Measurements from ENCODE around the gene COTL1. TPM values are rescaled to one million over a fixed set of nuclear protein-coding genes. Genes with fewer than 3 reads are reported as not detected.
"Not testable (repeated sequence)": the region's sequence is repeated elsewhere in the genome, so short reads cannot be mapped to it uniquely, and the experiment has no call there.

COTL1 gene
- total RNA-seq, 1 donor from 2014 or later = 11.0 TPM

DNA sequence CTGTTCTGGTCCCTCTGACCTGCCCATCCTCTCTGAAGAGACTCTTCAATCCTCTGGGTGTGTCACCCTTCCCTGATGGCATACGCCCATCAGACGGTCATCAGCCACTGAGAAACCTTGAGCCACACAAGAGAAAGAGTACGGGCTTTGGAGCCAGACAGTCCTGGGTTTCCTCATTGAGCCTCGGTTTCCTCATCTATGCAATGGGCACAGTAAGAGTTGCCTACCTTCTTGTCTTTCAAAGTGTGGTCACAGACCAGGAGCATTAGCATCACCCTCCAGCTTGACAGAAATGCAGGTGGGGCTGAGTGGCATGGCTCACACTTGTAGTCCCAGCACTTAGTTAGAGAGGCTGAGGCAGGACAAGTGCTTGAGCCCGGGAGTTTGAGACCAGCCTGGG, 87.3 kb downstream of the COTL1 start:
- Histone ChIP-seq H3K9ac (ENCODE audit: low read depth in 1 of 3, low read length in 3 of 3) (no peak overlapping the region), H3K36me3 (ENCODE audit: control insufficient read depth in 3 of 3, insufficient read depth in 3 of 3, low read length in 3 of 3) (no peaks in the 10 kb centered on the region), H3K9me3 (ENCODE audit: control insufficient read depth in 3 of 3, low read length in 3 of 3) (peaks cover 0 to 4% (median 0%) of the 10 kb centered on the region in 3 donors), H3K27me3 (ENCODE audit: control insufficient read depth in 3 of 3, insufficient read depth in 3 of 3, low read length in 3 of 3) (peaks cover 2 to 12% (median 4%) of the 10 kb centered on the region in 3 donors), H3K4me1 (ENCODE audit: control insufficient read depth in 3 of 3, insufficient read depth in 3 of 3, low read length in 3 of 3) (peaks cover 25 to 37% (median 33%) of the 10 kb centered on the region in 3 donors), H3K4me3 (ENCODE audit: low read length in 3 of 3) (no peak overlapping the region), H3K27ac (ENCODE audit: low read depth, low read length) (no peak overlapping the region)

DNA sequence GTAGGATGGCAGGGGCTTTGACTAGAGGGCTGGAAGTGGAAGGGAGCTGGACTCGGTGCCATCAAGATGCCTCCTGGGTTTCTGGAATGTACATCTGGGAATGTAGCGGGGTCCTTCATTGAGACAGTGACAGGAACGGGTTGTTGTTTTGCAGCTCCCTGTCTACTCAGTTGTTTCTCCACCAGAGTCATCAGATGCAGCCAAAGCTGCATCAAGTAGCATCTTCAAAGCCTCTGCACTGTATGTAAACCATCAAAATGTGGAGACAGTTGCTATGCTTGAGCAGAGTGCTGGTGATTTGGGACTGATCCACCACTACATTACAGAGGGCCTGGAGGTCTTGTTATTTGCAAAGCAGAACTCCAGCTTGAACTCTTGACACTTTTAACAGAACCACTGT, 88.3 kb downstream of the COTL1 start:
- H3K9ac ChIP-seq (ENCODE audit: low read depth in 1 of 3, low read length in 3 of 3) = no peak overlapping the region
- no peak overlapping the region for H3K27ac ChIP-seq (ENCODE audit: low read depth, low read length)
- H3K4me3 ChIP-seq (ENCODE audit: low read length in 3 of 3) = no peak overlapping the region
- peaks cover 0 to 4% (median 0%) of the 10 kb centered on the region in 3 donors for H3K9me3 ChIP-seq (ENCODE audit: control insufficient read depth in 3 of 3, low read length in 3 of 3)
- H3K36me3 ChIP-seq (ENCODE audit: control insufficient read depth in 3 of 3, insufficient read depth in 3 of 3, low read length in 3 of 3) = no peaks in the 10 kb centered on the region
- peaks cover 3 to 20% (median 10%) of the 10 kb centered on the region in 3 donors for H3K27me3 ChIP-seq (ENCODE audit: control insufficient read depth in 3 of 3, insufficient read depth in 3 of 3, low read length in 3 of 3)
- peaks cover 25 to 37% (median 33%) of the 10 kb centered on the region in 3 donors for H3K4me1 ChIP-seq (ENCODE audit: control insufficient read depth in 3 of 3, insufficient read depth in 3 of 3, low read length in 3 of 3)

DNA sequence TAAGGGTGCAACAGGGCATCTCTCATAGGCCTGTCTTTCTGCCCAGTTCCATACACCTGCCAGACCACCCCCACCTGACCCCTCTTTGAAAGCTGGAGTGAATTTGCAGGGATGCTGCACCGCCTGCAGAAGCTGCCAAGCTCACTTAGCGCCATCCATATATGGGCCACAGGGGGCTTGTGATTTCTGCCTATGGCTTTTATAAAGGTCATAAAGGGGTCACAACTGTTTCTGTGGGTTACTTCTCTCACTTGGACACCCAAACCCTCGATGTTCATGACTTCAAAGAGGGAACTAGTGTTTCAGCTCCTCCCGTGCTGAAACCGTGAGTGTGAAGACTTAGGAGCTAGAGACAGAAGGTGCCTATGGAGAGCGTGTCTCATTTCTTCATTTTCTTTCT, 89.6 kb downstream of the COTL1 start:
- Histone ChIP-seq H3K9me3 (ENCODE audit: control insufficient read depth in 3 of 3, low read length in 3 of 3) (peaks cover 0 to 4% (median 0%) of the 10 kb centered on the region in 3 donors), H3K4me1 (ENCODE audit: control insufficient read depth in 3 of 3, insufficient read depth in 3 of 3, low read length in 3 of 3) (peaks cover 25 to 37% (median 33%) of the 10 kb centered on the region in 3 donors), H3K4me3 (ENCODE audit: low read length in 3 of 3) (no peak overlapping the region), H3K9ac (ENCODE audit: low read depth in 1 of 3, low read length in 3 of 3) (no peak overlapping the region), H3K36me3 (ENCODE audit: control insufficient read depth in 3 of 3, insufficient read depth in 3 of 3, low read length in 3 of 3) (no peaks in the 10 kb centered on the region), H3K27ac (ENCODE audit: low read depth, low read length) (no peak overlapping the region), H3K27me3 (ENCODE audit: control insufficient read depth in 3 of 3, insufficient read depth in 3 of 3, low read length in 3 of 3) (peaks cover 6 to 29% (median 10%) of the 10 kb centered on the region in 3 donors)

DNA sequence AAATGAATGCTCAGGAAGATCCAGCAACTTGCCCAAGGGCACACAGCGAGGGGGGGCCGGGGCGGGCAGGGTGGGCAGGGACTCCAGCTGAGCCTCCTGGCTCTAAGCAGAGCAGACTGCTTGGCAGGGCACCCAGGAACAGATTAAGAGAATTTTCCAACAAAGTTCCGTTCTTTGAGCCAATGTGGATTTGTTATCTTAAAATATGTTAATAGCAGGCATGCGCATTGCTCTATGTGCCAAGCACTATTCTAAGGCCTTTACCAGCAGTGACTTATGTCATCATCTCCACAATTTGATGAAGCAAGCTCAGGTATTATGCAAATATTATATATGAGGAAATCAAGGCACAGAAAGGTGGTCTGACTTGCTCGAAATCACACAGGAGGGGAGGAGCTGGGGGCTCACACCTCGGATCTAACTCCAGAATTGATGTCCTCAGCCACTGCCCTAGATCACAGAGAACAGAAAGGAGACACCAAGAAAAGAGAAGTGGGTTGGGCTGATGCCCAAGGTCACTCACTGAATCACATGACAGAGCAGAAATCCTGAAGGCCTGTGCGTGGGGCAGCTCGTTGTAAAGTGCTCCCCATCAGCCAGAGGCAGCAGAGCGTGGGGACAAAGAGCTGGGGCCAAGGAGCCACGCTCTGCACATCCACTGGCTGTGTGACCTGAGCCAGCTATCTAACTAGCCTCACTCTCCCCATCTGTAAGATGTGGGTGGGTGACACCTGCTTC, 90.2 kb downstream of the COTL1 start:
- H3K4me3 ChIP-seq (ENCODE audit: low read length in 3 of 3) = peak overlapping the region in 1 of 3 donors; percentile 35
- H3K36me3 ChIP-seq (ENCODE audit: control insufficient read depth in 3 of 3, insufficient read depth in 3 of 3, low read length in 3 of 3) = no peaks in the 10 kb centered on the region
- peaks cover 20 to 32% (median 28%) of the 10 kb centered on the region in 3 donors for H3K4me1 ChIP-seq (ENCODE audit: control insufficient read depth in 3 of 3, insufficient read depth in 3 of 3, low read length in 3 of 3)
- peaks cover 6 to 29% (median 10%) of the 10 kb centered on the region in 3 donors for H3K27me3 ChIP-seq (ENCODE audit: control insufficient read depth in 3 of 3, insufficient read depth in 3 of 3, low read length in 3 of 3)
- no peak overlapping the region for H3K9ac ChIP-seq (ENCODE audit: low read depth in 1 of 3, low read length in 3 of 3)
- no peak overlapping the region for H3K27ac ChIP-seq (ENCODE audit: low read depth, low read length)
- peaks cover 0 to 4% (median 0%) of the 10 kb centered on the region in 3 donors for H3K9me3 ChIP-seq (ENCODE audit: control insufficient read depth in 3 of 3, low read length in 3 of 3)

DNA sequence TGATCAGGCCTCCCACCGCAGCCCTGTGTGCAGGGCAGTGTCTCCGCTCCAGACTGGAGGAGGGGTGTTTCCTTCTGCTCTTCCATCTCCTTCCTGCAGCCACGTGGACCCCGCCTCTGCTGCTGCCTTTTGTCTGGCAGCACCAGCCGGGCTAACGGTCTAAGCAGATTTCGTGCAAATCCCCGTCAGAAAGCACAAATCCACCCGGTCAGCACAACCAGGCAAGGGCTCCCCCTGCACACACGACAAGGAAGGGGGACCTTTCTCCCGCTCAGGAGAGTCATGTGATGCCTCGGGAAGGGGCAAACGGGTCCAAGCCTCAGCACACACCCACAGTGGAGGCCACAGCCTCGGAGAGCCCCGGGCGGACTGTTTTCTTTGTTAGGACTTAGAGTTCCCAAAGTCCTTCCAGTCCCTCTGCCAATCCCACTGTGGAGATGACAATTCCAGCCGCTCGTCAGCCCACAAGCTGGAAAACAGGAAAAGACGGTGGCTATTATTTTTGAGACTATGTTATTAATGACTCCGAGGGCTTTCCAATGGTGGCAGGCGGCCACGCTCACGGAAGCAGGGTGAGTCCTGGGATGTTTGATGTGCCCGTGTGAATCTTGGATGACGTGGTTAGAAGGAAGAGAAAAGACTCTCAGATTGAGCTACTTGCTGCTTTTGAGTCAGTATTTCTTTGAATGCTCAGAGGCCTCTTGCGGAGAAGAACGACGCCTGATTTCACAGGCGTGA, 90.9 kb downstream of the COTL1 start:
- peaks cover 14 to 25% (median 21%) of the 10 kb centered on the region in 3 donors for H3K4me1 ChIP-seq (ENCODE audit: control insufficient read depth in 3 of 3, insufficient read depth in 3 of 3, low read length in 3 of 3)
- H3K27ac ChIP-seq (ENCODE audit: low read depth, low read length) = peak overlapping the region; percentile 36
- H3K9ac ChIP-seq (ENCODE audit: low read depth in 1 of 3, low read length in 3 of 3) = peak overlapping the region in 1 of 3 donors; percentile 33
- no peaks in the 10 kb centered on the region for H3K36me3 ChIP-seq (ENCODE audit: control insufficient read depth in 3 of 3, insufficient read depth in 3 of 3, low read length in 3 of 3)
- peaks cover 0 to 4% (median 0%) of the 10 kb centered on the region in 3 donors for H3K9me3 ChIP-seq (ENCODE audit: control insufficient read depth in 3 of 3, low read length in 3 of 3)
- H3K4me3 ChIP-seq (ENCODE audit: low read length in 3 of 3) = peak overlapping the region; percentile 13 to 35 (median 14)
- H3K27me3 ChIP-seq (ENCODE audit: control insufficient read depth in 3 of 3, insufficient read depth in 3 of 3, low read length in 3 of 3) = peaks cover 6 to 29% (median 10%) of the 10 kb centered on the region in 3 donors

DNA sequence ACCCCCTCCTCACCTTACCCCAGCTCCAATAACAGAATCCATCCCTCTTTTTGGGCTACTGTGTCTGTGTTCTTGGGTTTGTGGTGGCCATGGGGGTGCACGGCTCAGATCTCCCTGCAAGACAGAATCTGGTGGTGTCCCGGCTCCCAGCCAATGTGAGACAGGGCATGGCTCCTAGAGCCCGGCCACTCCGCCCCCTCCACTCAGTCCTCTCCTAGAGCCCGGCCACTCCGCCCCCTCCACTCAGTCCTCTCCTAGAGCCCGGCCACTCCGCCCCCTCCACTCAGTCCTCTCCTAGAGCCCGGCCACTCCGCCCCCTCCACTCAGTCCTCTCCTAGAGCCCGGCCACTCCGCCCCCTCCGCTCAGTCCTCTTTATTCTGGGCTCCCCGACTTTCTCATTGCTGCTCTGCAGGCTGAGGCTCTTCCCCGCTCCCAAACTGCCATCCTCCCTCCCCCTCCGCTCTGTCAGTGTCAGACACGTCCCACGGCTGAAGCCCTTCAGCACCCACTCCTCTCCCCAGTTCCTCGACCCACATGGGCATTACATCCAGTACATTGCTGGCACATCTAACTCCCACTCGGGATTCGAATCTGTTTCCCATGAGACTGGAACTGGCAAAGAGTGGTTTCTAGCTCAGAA, 92.8 kb downstream of the COTL1 start:
- H3K4me3 ChIP-seq (ENCODE audit: low read length in 3 of 3); H3K9me3 ChIP-seq (ENCODE audit: control insufficient read depth in 3 of 3, low read length in 3 of 3); H3K36me3 ChIP-seq (ENCODE audit: control insufficient read depth in 3 of 3, insufficient read depth in 3 of 3, low read length in 3 of 3); H3K27ac ChIP-seq (ENCODE audit: low read depth, low read length); H3K9ac ChIP-seq (ENCODE audit: low read depth in 1 of 3, low read length in 3 of 3): not testable (repeated sequence)
- Histone ChIP-seq H3K27me3 (ENCODE audit: control insufficient read depth in 3 of 3, insufficient read depth in 3 of 3, low read length in 3 of 3) (peaks cover 6 to 29% (median 7%) of the 10 kb centered on the region in 3 donors), H3K4me1 (ENCODE audit: control insufficient read depth in 3 of 3, insufficient read depth in 3 of 3, low read length in 3 of 3) (peaks cover 8 to 19% (median 14%) of the 10 kb centered on the region in 3 donors)

DNA sequence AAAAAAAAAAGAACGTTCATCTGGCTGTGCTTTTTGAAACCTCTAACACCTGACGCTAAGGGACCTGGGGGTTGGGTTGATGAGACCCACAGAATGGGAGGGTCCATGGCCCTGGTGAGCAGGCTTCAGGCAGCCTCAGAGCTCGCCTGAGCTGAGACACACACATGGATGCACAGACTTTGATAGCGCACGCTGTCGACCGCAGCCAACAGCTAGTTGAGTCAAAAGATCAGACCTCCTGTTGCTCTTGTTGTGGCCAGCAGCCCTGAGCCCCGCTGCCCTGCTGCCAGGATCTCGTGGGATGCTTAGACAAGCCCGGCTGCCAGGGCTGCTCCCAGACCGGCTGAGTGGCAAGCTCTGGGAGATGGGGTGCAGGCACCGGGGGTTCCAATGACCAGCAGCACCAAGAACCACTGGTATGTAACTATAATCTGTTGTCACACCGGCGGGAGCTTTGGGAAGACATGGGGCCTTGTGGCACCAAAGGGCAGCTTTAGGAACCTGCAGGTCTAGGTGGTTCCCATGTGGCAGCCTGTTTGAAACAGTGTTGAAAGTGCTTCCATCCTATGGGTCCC, 93.4 kb downstream of the COTL1 start:
- no peaks in the 10 kb centered on the region for H3K36me3 ChIP-seq (ENCODE audit: control insufficient read depth in 3 of 3, insufficient read depth in 3 of 3, low read length in 3 of 3)
- no peak overlapping the region for H3K4me3 ChIP-seq (ENCODE audit: low read length in 3 of 3)
- H3K9ac ChIP-seq (ENCODE audit: low read depth in 1 of 3, low read length in 3 of 3) = no peak overlapping the region
- no peak overlapping the region for H3K27ac ChIP-seq (ENCODE audit: low read depth, low read length)
- peaks cover 7 to 33% (median 8%) of the 10 kb centered on the region in 3 donors for H3K27me3 ChIP-seq (ENCODE audit: control insufficient read depth in 3 of 3, insufficient read depth in 3 of 3, low read length in 3 of 3)
- no peaks in the 10 kb centered on the region for H3K9me3 ChIP-seq (ENCODE audit: control insufficient read depth in 3 of 3, low read length in 3 of 3)
- H3K4me1 ChIP-seq (ENCODE audit: control insufficient read depth in 3 of 3, insufficient read depth in 3 of 3, low read length in 3 of 3) = peaks cover 8 to 19% (median 14%) of the 10 kb centered on the region in 3 donors

DNA sequence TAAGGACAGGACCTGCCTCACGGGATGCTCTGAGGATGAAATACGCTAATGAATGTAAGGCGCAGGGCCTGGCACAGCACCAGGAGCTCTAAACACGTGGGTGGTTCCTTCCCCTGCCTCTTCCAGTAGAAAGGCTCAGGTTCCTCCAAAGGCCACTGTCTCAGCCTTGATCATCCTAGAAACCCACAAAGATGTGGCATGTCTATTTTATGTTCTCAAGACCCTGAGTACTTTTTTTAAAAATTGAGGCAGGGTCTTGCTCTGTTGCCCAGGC, 96.4 kb downstream of the COTL1 start:
- no peak overlapping the region for H3K4me3 ChIP-seq (ENCODE audit: low read length in 3 of 3)
- no peak overlapping the region for H3K27ac ChIP-seq (ENCODE audit: low read depth, low read length)
- H3K9ac ChIP-seq (ENCODE audit: low read depth in 1 of 3, low read length in 3 of 3) = no peak overlapping the region
- no peaks in the 10 kb centered on the region for H3K36me3 ChIP-seq (ENCODE audit: control insufficient read depth in 3 of 3, insufficient read depth in 3 of 3, low read length in 3 of 3)
- H3K9me3 ChIP-seq (ENCODE audit: control insufficient read depth in 3 of 3, low read length in 3 of 3) = no peaks in the 10 kb centered on the region
- peaks cover 0 to under 1% (median 0%) of the 10 kb centered on the region in 3 donors for H3K4me1 ChIP-seq (ENCODE audit: control insufficient read depth in 3 of 3, insufficient read depth in 3 of 3, low read length in 3 of 3)
- H3K27me3 ChIP-seq (ENCODE audit: control insufficient read depth in 3 of 3, insufficient read depth in 3 of 3, low read length in 3 of 3) = peaks cover 7 to 28% (median 8%) of the 10 kb centered on the region in 3 donors

DNA sequence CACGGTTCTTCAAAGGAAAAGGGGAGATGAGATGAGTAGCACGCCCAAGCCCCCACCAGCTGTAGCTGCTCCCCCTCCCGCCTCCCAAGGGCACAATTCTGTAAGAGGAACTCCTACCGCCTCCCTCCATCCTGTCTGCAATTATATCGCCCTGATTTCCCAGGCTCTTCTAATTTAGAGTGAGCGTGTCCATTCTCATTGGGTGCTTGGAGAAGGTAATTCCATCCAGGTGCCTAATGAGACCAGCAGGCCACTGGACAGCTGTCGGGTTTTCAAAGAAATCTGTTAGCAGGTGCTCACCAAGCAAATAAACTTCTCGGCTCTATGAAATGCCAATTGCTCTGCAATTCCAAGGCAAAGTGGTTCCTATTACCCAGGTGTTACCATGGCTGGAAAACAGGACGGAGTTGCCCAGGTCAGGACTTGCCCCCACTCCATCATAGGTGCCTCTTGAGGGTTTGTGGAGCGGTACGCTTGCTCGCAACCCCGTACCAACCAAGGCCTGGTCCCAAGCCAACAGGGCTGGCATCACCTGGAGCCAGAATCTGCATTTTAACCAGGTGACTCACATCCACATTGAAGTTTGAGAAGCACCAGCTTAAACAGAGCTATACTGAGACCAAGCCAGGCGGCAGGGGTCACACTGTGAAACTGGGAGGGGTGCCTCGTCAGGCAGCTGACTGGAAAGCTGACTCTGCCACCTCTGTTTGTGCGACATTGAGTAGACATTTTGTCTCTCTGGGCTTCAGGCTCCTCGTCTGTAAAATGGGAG, 97.0 kb downstream of the COTL1 start:
- peaks cover 7 to 28% (median 8%) of the 10 kb centered on the region in 3 donors for H3K27me3 ChIP-seq (ENCODE audit: control insufficient read depth in 3 of 3, insufficient read depth in 3 of 3, low read length in 3 of 3)
- H3K9ac ChIP-seq (ENCODE audit: low read depth in 1 of 3, low read length in 3 of 3) = no peak overlapping the region
- no peak overlapping the region for H3K4me3 ChIP-seq (ENCODE audit: low read length in 3 of 3)
- no peak overlapping the region for H3K27ac ChIP-seq (ENCODE audit: low read depth, low read length)
- H3K36me3 ChIP-seq (ENCODE audit: control insufficient read depth in 3 of 3, insufficient read depth in 3 of 3, low read length in 3 of 3) = no peaks in the 10 kb centered on the region
- no peaks in the 10 kb centered on the region for H3K9me3 ChIP-seq (ENCODE audit: control insufficient read depth in 3 of 3, low read length in 3 of 3)
- no peaks in the 10 kb centered on the region for H3K4me1 ChIP-seq (ENCODE audit: control insufficient read depth in 3 of 3, insufficient read depth in 3 of 3, low read length in 3 of 3)

All from skeletal muscle tissue (tissue), 4 donors.